ENCODE measurements around the gene TJP3.
"Not testable (repeated sequence)": the region's sequence is repeated elsewhere in the genome, so short reads cannot be mapped to it uniquely, and the experiment has no call there.

Gene TJP3

DNA sequence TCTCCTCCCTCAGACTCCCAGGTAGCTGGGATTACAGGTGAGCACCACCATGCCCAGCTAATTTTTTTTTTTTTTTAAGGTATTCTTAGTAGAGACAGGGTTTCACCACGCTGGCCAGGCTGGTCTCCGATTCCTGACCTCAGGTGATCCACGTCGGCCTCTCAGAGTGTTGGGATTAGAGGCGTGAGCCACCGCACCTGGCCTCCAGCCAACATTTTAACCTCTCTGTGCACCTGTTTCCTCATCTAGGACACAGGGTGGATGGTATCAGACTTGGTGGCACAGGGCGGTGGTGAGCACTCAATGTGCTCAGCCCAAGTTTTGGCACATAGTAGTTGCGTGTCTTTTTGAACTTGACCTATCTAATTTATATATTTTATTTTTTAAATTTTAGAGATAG is 40.8 kb downstream of the TJP3 start:
- no peak for DNase-seq

DNA sequence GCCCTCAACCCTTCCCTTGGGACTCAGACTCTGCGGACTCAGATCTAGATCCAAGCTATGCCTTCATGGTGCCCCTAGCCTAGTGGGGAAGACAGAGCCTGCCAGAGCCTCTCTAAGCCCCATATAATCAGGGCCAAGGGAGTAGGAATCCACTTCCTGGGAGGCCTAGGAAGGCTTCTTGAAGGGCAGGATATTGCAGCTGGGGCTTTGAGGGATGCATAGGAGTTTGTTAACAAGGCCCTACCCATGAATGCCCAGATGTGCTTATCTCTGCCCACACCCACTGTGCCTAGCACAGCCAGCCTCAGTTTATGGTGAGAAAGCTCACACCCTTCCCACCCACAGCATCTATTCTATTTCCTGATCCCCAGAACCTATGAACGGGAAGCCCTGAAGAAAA is 42.0 kb downstream of the TJP3 start:
- no peak for DNase-seq

- DNase-seq, result no peak
Measured at GRCh38 chr19:3751236-3751635, 43.1 kb downstream of the TJP3 start.

GRCh38 chr19:3752492-3752891 is 44.3 kb downstream of the TJP3 start:
- no peak for DNase-seq

DNA sequence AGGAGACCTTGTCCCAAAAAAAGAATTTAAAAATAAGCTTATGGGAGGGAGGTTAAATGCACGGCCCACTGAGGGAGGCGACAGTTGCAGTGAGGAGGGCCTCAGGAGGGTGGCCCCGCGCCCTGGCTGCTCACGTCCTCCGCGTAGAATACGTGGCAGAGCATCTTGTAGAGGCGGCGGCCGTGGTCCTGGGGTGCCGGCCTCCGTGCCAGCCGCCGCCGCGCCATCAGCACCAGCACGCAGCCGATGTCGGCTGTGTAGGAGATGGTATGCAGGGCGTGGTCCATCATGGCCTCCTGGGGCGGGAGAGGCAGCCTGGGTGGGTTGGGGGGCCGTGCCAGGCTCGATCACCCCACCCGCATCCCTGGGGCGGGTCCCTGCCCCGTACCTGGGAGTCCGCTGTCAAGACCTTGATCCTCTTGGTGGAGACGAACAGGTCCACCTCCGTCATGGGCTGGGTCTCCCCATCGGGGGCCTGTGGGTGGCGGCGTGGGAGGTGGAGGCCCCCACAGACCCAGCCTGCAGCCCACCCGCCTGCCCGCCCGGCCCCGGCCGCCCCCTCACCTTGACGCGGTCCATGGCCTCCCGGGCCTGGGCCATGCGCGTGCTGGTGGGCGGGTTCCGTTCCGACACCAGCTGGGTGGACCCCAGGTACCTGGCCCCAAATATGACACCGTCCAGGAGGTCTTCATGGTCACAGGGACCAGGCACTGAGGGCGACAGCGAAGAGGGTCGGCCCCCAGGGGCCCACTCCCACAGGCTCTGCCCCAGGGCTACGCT is 45.6 kb downstream of the TJP3 start:
- DNase-seq, result no peak

DNA sequence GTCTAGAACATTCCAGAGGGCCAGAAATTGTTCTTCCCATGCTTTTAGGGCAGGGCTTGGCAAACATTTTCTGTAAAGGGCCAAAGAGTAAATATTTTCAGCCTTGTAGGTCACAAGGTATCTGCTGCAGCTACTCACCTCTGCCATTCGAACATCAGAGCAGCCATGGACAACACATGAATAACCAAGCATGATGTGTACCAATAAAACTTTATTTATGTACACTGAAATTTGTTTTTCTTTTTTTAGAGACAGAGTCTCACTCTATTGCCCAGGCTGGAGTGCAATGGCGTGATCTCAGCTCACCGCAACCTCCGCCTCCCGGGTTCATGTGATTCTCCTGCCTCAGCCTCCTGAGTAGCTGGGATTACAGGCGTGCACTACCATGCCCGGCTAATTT is 49.5 kb downstream of the TJP3 start:
- not testable (repeated sequence) for DNase-seq

GRCh38 chr19:3758297-3758696 is 50.1 kb downstream of the TJP3 start:
- not testable (repeated sequence) for DNase-seq

- DNase-seq, result no peak
Measured at GRCh38 chr19:3759482-3760254, 51.5 kb downstream of the TJP3 start.

- no peak for DNase-seq
Measured at GRCh38 chr19:3760871-3761361, 52.7 kb downstream of the TJP3 start.

- peak; percentile 95 for DNase-seq
Measured at GRCh38 chr19:3761382-3762129, 53.4 kb downstream of the TJP3 start, which contains the start of gene APBA3. TSS of gene APBA3 (minus strand) at chr19:3761692. CDS start at chr19:3760264, 1,428 bp downstream.

- DNase-seq, result no peak
Measured at GRCh38 chr19:3762130-3762473, 53.9 kb downstream of the TJP3 start.

- peak; percentile 99 for DNase-seq
Measured at GRCh38 chr19:3762501-3763459, 54.6 kb downstream of the TJP3 start, which contains the start of gene MRPL54. TSS of gene MRPL54 (plus strand) at chr19:3762682. CDS start at chr19:3762701, 19 bp downstream.

- no peak for DNase-seq
Measured at GRCh38 chr19:3765121-3765520, 56.9 kb downstream of the TJP3 start.

GRCh38 chr19:3765757-3766156 is 57.6 kb downstream of the TJP3 start:
- not testable (repeated sequence) for DNase-seq

GRCh38 chr19:3766520-3766919 is 58.3 kb downstream of the TJP3 start:
- peak; percentile 32 for DNase-seq

GRCh38 chr19:3767050-3767449 is 58.9 kb downstream of the TJP3 start:
- DNase-seq, result no peak

DNA sequence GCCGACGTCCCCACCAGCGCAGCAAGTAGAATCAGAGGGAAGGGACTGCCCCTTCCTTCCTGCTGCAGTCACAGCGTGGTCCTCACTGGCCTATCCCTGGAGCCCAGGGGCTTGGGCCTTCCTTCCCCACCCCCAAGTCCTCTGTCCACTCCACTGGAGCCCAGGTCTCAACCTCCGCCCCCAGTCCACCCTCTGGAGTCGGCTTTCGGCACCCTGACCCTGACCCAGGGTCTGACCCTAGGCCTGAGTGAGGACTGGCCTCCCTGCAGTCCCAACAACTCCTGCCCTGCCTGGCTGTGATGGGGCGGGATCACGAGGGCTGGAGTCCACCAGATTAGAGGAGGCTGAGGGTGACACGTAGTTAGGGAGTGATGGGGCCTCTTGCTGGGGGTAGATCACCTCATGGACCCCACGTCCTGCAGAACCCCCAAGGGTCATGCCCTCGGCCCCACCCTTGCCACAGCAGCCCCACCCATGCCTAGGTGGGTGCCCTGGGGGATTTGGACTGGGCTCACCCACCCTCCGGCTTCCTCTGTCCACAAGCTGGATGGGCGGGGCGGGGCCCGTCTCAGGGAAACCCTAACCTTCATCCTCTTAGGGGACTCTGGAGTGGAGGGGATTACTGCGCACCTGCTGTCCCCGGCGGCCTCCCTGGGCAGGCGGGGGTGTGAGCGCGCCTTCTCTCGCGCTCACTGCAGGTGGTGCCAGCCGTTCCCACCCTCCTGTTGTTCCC is 60.0 kb downstream of the TJP3 start:
- no peak for DNase-seq

DNA sequence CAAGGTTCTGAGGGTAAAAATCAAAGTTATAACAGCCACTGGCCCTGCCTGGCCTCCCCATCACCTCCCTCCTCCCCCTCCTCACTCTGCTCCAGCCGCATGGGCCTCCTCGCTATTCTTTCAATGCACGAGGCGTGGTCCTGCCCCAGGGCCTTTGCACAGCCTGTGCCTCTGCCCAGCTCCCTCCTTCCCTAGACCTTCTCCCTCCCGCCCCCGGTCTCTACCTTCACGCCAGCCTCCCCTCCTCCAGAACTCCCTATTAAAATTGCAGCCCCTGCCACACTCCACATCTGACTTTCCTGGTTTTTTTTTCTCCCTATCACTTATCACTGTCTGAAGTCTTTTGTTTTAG is 60.5 kb downstream of the TJP3 start:
- no peak for DNase-seq

- DNase-seq, result no peak
Measured at GRCh38 chr19:3769494-3769893, 61.3 kb downstream of the TJP3 start.

- no peak for DNase-seq
Measured at GRCh38 chr19:3770136-3770999, 62.2 kb downstream of the TJP3 start.
